H1 (cell line): ENCODE measurements around the gene AK5.

Experiments used
- BRCA1 ChIP-seq: IDR thresholded peaks from 2 replicates; pipeline ENCODE4 v1.6.1; 2012; ENCODE audit warnings: low read depth, low read length, improper control_type of control experiment
- EZH2 ChIP-seq: fragments of 200-600 bp; sonication (generic); IDR thresholded peaks from 2 replicates; pipeline ENCODE4 v1.7.1; 2012; ENCODE audit warnings: low read depth, mild to moderate bottlenecking, moderate library complexity, low read length, inconsistent platforms; ENCODE audit not compliant: severe bottlenecking
- HDAC6 ChIP-seq: IDR thresholded peaks from one replicate; pipeline ENCODE4 v1.7.1; 2012; ENCODE audit warnings: low read depth, mild to moderate bottlenecking, inconsistent platforms, low read length, moderate library complexity
- JUND ChIP-seq: IDR thresholded peaks from 2 replicates; pipeline ENCODE4 v1.6.1; 2011; ENCODE audit warnings: mild to moderate bottlenecking, improper control_type of control experiment, low read length
- POLR2A ChIP-seq, 2 experiments: IDR thresholded peaks; 1 replicate in 1 of 2; 2 replicates in 1 of 2; pipeline ENCODE4 v1.6.1; 2011; ENCODE audit warnings: low read depth in 2 of 2, low read length in 2 of 2, mild to moderate bottlenecking in 2 of 2; ENCODE audit errors: control extremely low read depth in 1 of 2
- POLR2AphosphoS5 ChIP-seq: IDR thresholded peaks from 2 replicates; pipeline ENCODE4 v1.6.1; 2011; ENCODE audit warnings: low read depth, low read length
- RFX5 ChIP-seq: IDR thresholded peaks from 2 replicates; pipeline ENCODE4 v1.6.1; 2011; ENCODE audit warnings: low read depth, low read length, improper control_type of control experiment, borderline replicate concordance
- YY1 ChIP-seq: IDR thresholded peaks from 2 replicates; pipeline ENCODE4 v1.6.1; 2011; ENCODE audit warnings: low read depth, mild to moderate bottlenecking, low read length
- TF ChIP-seq, protein P1 (sequence below), 3 experiments: IDR thresholded peaks; 1 replicate in 2 of 3; 2 replicates in 1 of 3; pipeline versions ENCODE4 v1.5.1 to v1.6.1; 2011; ENCODE audit warnings: low read length in 3 of 3, mild to moderate bottlenecking in 3 of 3, inconsistent platforms in 2 of 3, low read depth in 1 of 3, moderate library complexity in 1 of 3; ENCODE audit not compliant: insufficient read depth in 1 of 3; ENCODE audit errors: control extremely low read depth in 1 of 3
- TF ChIP-seq, protein P2 (sequence below): IDR thresholded peaks from 2 replicates; pipeline ENCODE4 v1.6.1; 2011; ENCODE audit warnings: low read length, improper control_type of control experiment

DNA sequence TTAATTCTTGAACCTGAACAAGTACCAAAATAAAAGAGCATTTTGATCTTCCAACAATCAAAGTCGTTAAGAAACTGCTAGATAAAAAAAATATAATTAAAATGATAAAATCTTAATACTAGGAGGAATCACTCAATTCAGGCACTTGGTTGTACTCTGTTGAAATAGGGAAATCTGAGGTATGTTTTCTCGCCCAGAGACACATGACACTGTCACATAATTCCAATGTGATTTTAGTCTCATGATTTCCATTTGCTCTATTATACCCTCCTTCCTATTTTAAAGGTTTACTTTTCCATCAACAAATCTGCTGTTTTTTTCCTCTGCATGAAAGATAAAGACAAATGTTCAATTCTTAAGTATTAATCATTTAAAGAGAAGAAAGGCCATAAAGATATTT, 303.1 kb downstream of the AK5 start:
- TF ChIP-seq, protein P1, sequence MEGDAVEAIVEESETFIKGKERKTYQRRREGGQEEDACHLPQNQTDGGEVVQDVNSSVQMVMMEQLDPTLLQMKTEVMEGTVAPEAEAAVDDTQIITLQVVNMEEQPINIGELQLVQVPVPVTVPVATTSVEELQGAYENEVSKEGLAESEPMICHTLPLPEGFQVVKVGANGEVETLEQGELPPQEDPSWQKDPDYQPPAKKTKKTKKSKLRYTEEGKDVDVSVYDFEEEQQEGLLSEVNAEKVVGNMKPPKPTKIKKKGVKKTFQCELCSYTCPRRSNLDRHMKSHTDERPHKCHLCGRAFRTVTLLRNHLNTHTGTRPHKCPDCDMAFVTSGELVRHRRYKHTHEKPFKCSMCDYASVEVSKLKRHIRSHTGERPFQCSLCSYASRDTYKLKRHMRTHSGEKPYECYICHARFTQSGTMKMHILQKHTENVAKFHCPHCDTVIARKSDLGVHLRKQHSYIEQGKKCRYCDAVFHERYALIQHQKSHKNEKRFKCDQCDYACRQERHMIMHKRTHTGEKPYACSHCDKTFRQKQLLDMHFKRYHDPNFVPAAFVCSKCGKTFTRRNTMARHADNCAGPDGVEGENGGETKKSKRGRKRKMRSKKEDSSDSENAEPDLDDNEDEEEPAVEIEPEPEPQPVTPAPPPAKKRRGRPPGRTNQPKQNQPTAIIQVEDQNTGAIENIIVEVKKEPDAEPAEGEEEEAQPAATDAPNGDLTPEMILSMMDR (IDR thresholded peaks at IDR 0.05; ENCODE audit: control extremely low read depth in 1 of 3, insufficient read depth in 1 of 3, low read depth in 1 of 3, low read length in 3 of 3) = no peak
- TF ChIP-seq RFX5 (no peak), YY1 (no peak), EZH2 (no peak), POLR2AphosphoS5 (no peak), BRCA1 (no peak), POLR2A (IDR thresholded peaks at IDR 0.05; ENCODE audit: control extremely low read depth in 1 of 2, low read depth in 2 of 2, low read length in 2 of 2) (no peak), JUND (no peak), HDAC6 (no peak)
- TF ChIP-seq, protein P2, sequence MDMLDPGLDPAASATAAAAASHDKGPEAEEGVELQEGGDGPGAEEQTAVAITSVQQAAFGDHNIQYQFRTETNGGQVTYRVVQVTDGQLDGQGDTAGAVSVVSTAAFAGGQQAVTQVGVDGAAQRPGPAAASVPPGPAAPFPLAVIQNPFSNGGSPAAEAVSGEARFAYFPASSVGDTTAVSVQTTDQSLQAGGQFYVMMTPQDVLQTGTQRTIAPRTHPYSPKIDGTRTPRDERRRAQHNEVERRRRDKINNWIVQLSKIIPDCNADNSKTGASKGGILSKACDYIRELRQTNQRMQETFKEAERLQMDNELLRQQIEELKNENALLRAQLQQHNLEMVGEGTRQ = no peak
